Retinal pigment epithelial cell (primary cell): ENCODE measurements around the gene KIF5B.
"Not testable (repeated sequence)": the region's sequence is repeated elsewhere in the genome, so short reads cannot be mapped to it uniquely, and the experiment has no call there.

Source experiments
- DNase-seq: peaks from one replicate; pipeline ENCODE4 v3.0.0-alpha.2; 2010; ENCODE audit warnings: low read depth
- H3K4me3 ChIP-seq: 2 replicates; pipeline ENCODE4 v1.5.1; 2011; ENCODE audit warnings: mild to moderate bottlenecking, low read length, control low read depth, moderate library complexity
- TF ChIP-seq, protein P1 (sequence below): conservative IDR thresholded peaks from 2 replicates; pipeline ENCODE4 v1.5.1; 2011; ENCODE audit warnings: low read depth, low read length, control low read depth, inconsistent platforms

The KIF5B gene

GRCh38 chr10:32056136-32057035, at the start of gene KIF5B:
KIF5B (minus strand) TSS chr10:32056425; CDS start chr10:32055973, 452 bp downstream.
- TF ChIP-seq, protein P1, sequence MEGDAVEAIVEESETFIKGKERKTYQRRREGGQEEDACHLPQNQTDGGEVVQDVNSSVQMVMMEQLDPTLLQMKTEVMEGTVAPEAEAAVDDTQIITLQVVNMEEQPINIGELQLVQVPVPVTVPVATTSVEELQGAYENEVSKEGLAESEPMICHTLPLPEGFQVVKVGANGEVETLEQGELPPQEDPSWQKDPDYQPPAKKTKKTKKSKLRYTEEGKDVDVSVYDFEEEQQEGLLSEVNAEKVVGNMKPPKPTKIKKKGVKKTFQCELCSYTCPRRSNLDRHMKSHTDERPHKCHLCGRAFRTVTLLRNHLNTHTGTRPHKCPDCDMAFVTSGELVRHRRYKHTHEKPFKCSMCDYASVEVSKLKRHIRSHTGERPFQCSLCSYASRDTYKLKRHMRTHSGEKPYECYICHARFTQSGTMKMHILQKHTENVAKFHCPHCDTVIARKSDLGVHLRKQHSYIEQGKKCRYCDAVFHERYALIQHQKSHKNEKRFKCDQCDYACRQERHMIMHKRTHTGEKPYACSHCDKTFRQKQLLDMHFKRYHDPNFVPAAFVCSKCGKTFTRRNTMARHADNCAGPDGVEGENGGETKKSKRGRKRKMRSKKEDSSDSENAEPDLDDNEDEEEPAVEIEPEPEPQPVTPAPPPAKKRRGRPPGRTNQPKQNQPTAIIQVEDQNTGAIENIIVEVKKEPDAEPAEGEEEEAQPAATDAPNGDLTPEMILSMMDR: no peak
- peak within 1 kb of the TSS; percentile 92 for H3K4me3 ChIP-seq
- DNase-seq: no peak

GRCh38 chr10:32105782-32106382, 49.7 kb upstream of the KIF5B start:
- no peak for DNase-seq
- TF ChIP-seq, protein P1: no peak
- no peak overlapping the region for H3K4me3 ChIP-seq

- no peak overlapping the region for H3K4me3 ChIP-seq
- DNase-seq: peak; percentile 66
- TF ChIP-seq, protein P1: no peak
Measured at GRCh38 chr10:32104622-32105509, 48.6 kb upstream of the KIF5B start.

DNA sequence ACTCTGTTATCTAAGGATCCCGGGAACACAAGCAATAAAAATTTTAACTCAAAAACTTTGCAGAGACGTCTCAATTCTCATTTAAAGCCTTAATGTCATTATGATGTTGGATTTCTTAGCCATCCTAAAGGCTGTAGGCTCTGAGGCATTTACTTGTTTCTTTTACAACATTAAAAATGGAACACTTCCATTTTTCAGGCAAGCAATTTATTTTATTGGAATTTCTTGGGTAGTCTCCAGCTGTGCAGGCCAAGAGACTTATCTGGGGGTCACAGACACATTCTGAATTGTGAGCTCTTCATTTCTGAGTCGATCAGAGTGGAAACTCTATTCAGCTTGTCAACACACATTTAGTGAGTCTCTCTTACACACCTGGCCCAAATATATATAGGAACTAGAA, 48.0 kb upstream of the KIF5B start:
- H3K4me3 ChIP-seq: no peak overlapping the region
- no peak for DNase-seq
- TF ChIP-seq, protein P1: no peak

DNA sequence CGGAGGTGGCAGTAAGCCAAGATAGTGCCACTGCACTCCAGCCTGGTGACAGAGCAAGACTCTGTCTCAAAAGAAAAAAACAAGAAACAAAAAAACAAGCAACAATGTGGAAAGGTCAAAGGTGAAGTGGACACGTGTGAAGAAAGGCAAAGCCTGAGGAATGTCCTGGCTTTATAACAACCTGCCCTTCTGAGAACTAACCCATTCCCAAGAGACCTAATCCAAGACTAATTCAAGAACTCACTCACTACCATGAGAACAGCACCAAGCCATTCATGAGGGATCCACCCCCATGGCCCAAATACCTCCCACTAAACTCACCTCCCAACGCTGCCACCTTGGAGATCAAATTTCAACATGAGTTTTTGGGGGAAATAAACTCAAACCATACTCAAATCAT, 47.5 kb upstream of the KIF5B start:
- H3K4me3 ChIP-seq: no peak overlapping the region
- DNase-seq: no peak
- TF ChIP-seq, protein P1: no peak

GRCh38 chr10:32098566-32099259, 42.5 kb upstream of the KIF5B start:
- H3K4me3 ChIP-seq, DNase-seq: not testable (repeated sequence)
